ENCODE results near the gene ACAD11.

DNA sequence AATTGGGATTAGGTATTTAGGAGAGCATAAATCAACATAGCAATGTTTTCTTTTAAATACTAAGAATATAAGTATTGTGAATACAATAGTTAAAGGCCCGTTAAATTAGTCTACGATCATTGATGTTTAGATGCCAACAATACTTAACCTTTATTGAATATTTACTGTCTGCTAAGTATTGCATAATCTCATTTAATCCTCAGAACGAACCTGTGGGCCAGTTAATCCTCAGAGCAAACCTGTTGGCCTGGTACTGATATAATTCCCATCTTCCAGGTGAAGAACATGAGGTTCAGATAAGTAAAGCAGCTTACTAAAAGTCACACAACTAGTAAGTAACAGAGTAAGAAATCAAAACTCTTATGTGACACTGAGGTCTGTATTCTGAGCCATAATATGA, 119.9 kb downstream of the ACAD11 start:
- TF ChIP-seq POLR2A (IDR thresholded peaks at IDR 0.05) = no peak
- TF ChIP-seq, protein P1, sequence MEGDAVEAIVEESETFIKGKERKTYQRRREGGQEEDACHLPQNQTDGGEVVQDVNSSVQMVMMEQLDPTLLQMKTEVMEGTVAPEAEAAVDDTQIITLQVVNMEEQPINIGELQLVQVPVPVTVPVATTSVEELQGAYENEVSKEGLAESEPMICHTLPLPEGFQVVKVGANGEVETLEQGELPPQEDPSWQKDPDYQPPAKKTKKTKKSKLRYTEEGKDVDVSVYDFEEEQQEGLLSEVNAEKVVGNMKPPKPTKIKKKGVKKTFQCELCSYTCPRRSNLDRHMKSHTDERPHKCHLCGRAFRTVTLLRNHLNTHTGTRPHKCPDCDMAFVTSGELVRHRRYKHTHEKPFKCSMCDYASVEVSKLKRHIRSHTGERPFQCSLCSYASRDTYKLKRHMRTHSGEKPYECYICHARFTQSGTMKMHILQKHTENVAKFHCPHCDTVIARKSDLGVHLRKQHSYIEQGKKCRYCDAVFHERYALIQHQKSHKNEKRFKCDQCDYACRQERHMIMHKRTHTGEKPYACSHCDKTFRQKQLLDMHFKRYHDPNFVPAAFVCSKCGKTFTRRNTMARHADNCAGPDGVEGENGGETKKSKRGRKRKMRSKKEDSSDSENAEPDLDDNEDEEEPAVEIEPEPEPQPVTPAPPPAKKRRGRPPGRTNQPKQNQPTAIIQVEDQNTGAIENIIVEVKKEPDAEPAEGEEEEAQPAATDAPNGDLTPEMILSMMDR (IDR thresholded peaks at IDR 0.05) = no peak
